ENCODE measurements around the gene TSPAN5.

- TF ChIP-seq CTCF (IDR thresholded peaks at IDR 0.05), result no peak
- TF ChIP-seq POLR2AphosphoS5 (IDR thresholded peaks at IDR 0.05), result peak in 1 of 3 donors; percentile 4
Measured at GRCh38 chr4:98659106-98659592, 738 bp upstream of the TSPAN5 start.

Data from breast epithelium (tissue), 3 donors.